HCT116 (cell line): Measurements from ENCODE around the gene TTC9B. TPM values are rescaled to one million over a fixed set of nuclear protein-coding genes. Genes with fewer than 3 reads are reported as not detected.

Experiments used
- ATAC-seq: fragments of 200-7000 bp; cut with Tn5 transposase; 2 replicates; pipeline ENCODE4 v1.9.1; 2020; ENCODE audit warnings: mild to moderate bottlenecking, moderate library complexity
- BruUV-seq: library from RNA; stranded (reverse); fragments of 400-500 nt; replicated peaks from 2 replicates; lab custom pipeline; 2021; lab: Mats Ljungman, UMichigan
- CTCF ChIA-PET: fragments of 300-600 bp; sonication (Branson Sonifier 250); formaldehyde crosslinking; loops from one replicate; lab custom pipeline; 2021; ENCODE audit warnings: antibody characterized with exemption; lab: Charles Lee
- POLR2A ChIA-PET: fragments of 300-600, 350-600 bp; sonication (Branson Sonifier 250); formaldehyde crosslinking; loops from one replicate; lab custom pipeline; 2021; ENCODE audit warnings: antibody characterized with exemption; lab: Charles Lee
- RAD21 ChIA-PET, 2 experiments: fragments of 300-600 bp; sonication (Branson Sonifier 250); formaldehyde crosslinking; loops; one replicate each; lab custom pipeline; 2023; ENCODE audit warnings: low total read pairs in 2 of 2; ENCODE audit not compliant: uncharacterized antibody in 2 of 2, unreplicated experiment in 2 of 2, low non-redundant PET in 1 of 2; lab: Charles Lee
- DNase-seq: peaks from one replicate; pipeline ENCODE4 v3.0.0-alpha.2; 2010; ENCODE audit warnings: low read depth, low spot score
- H2AFZ ChIP-seq: fragments of 200-600 bp; shearing (Covaris generic), sonication (generic); 2 replicates; pipeline ENCODE4 v1.6.1; 2017; ENCODE audit warnings: low read depth, mixed run types, mixed read lengths, antibody characterized with exemption, low read length; ENCODE audit not compliant: poor library complexity, severe bottlenecking
- H3K27ac ChIP-seq: 2 replicates; pipeline ENCODE4 v1.5.1; 2012; ENCODE audit warnings: low read depth, low read length
- H3K27me3 ChIP-seq: fragments of 200-600 bp; sonication (generic); 2 replicates; pipeline ENCODE4 v1.6.1; 2016; ENCODE audit warnings: mixed run types, low read length, mixed read lengths; ENCODE audit not compliant: insufficient read depth
- H3K36me3 ChIP-seq, 2 experiments: fragments of 200-500 bp in 1 of 2; fragments of 200-600 bp in 1 of 2; sonication (Bioruptor generic) in 1 of 2; sonication (generic) in 1 of 2; 2 replicates each; pipeline versions ENCODE4 v1.5.1 to v1.6.1; 2014 to 2016; ENCODE audit warnings: low read length in 2 of 2, inconsistent platforms in 1 of 2, mixed read lengths in 1 of 2, mixed run types in 1 of 2; ENCODE audit not compliant: insufficient read depth in 2 of 2, control insufficient read depth in 1 of 2
- H3K4me1 ChIP-seq, 2 experiments: fragments of 200-600 bp in 1 of 2; sonication (generic) in 1 of 2; 2 replicates each; pipeline versions ENCODE4 v1.5.1 to v1.6.1; 2012 to 2017; ENCODE audit warnings: low read length in 2 of 2, inconsistent platforms in 1 of 2, mild to moderate bottlenecking in 1 of 2, mixed read lengths in 1 of 2, mixed run types in 1 of 2, moderate library complexity in 1 of 2; ENCODE audit not compliant: insufficient read depth in 2 of 2, control insufficient read depth in 1 of 2
- H3K4me2 ChIP-seq: fragments of 200-600 bp; sonication (generic); 2 replicates; pipeline ENCODE4 v1.6.1; 2017; ENCODE audit warnings: mixed run types, low read length, mixed read lengths
- H3K4me3 ChIP-seq, 2 experiments: fragments of 200-600 bp in 1 of 2; sonication (generic) in 1 of 2; replicated peaks in 1 of 2; 2 replicates each; pipeline ENCODE4 v1.5.1; 2011 to 2016; ENCODE audit warnings: low read length in 2 of 2, control low read depth in 1 of 2, low read depth in 1 of 2, mild to moderate bottlenecking in 1 of 2, mixed read lengths in 1 of 2, mixed run types in 1 of 2
- H3K79me2 ChIP-seq: fragments of 200-600 bp; sonication (generic); 2 replicates; pipeline ENCODE4 v1.6.1; 2017; ENCODE audit warnings: mild to moderate bottlenecking, mixed run types, low read length, moderate library complexity, mixed read lengths; ENCODE audit not compliant: insufficient read depth
- H3K9ac ChIP-seq: fragments of 200-600 bp; sonication (generic); 2 replicates; pipeline ENCODE4 v1.6.1; 2016; ENCODE audit warnings: low read length, mixed read lengths
- H3K9me2 ChIP-seq: fragments of 200-600 bp; sonication (generic), shearing (Covaris generic); 2 replicates; pipeline ENCODE4 v1.6.1; 2017; ENCODE audit warnings: mixed run types, mild to moderate bottlenecking, moderate library complexity; ENCODE audit not compliant: insufficient read depth
- H3K9me3 ChIP-seq, 2 experiments: fragments of 200-500 bp in 1 of 2; fragments of 200-600 bp in 1 of 2; sonication (Bioruptor generic) in 1 of 2; sonication (generic) in 1 of 2; 2 replicates each; pipeline ENCODE4 v1.6.1; 2014 to 2017; ENCODE audit warnings: low read length in 2 of 2, mixed read lengths in 2 of 2, inconsistent platforms in 1 of 2, low read depth in 1 of 2, mild to moderate bottlenecking in 1 of 2, mixed run types in 1 of 2, moderate library complexity in 1 of 2; ENCODE audit not compliant: control insufficient read depth in 1 of 2, insufficient read depth in 1 of 2
- H4K20me1 ChIP-seq: fragments of 200-600 bp; sonication (generic), shearing (Covaris generic); 2 replicates; pipeline ENCODE4 v1.6.1; 2017; ENCODE audit warnings: mixed run types, mild to moderate bottlenecking, moderate library complexity; ENCODE audit not compliant: insufficient read depth
- CTCF ChIP-seq, 3 experiments: fragments of 200-600 bp in 1 of 3; sonication (generic) in 1 of 3; IDR thresholded peaks in 2 of 3; conservative IDR thresholded peaks in 1 of 3; 2 replicates each; pipeline ENCODE4 v1.5.1; 2012 to 2017; ENCODE audit warnings: low read depth in 2 of 3, low read length in 2 of 3, antibody characterized with exemption in 1 of 3, borderline replicate concordance in 1 of 3, control low read depth in 1 of 3, mild to moderate bottlenecking in 1 of 3, mixed read lengths in 1 of 3, mixed run types in 1 of 3, moderate library complexity in 1 of 3; ENCODE audit not compliant: insufficient read depth in 1 of 3
- REST ChIP-seq: IDR thresholded peaks from 2 replicates; pipeline ENCODE4 v1.6.1; 2012; ENCODE audit warnings: low read depth
- TCF7L2 ChIP-seq: IDR thresholded peaks from 2 replicates; pipeline ENCODE4 v1.7.0; 2011; ENCODE audit warnings: borderline replicate concordance, inconsistent platforms; ENCODE audit not compliant: insufficient read depth, insufficient read length; ENCODE audit errors: extremely low read depth
- ZBTB33 ChIP-seq: IDR thresholded peaks from 2 replicates; pipeline ENCODE4 v1.6.1; 2011; ENCODE audit warnings: mild to moderate bottlenecking, low read length, moderate library complexity; ENCODE audit not compliant: insufficient replicate concordance; ENCODE audit errors: extremely low read depth
- ZFX ChIP-seq: fragments of 450-650 bp; IDR thresholded peaks from 2 replicates; pipeline ENCODE4 v1.6.1; 2017
- intact Hi-C: fragments of 100-400 bp; cut with micrococcal nuclease; formaldehyde crosslinking; loops from 2 replicates; pipeline ENCODE4 v1.10.0; 2022
- total RNA-seq: library from RNA; stranded (reverse); gene quantifications from one replicate; pipeline ENCODE4 v1.2.1, GENCODE V29; 2021; ENCODE audit not compliant: unreplicated experiment

The TTC9B gene
- total RNA-seq, 1 experiment from 2014 or later = 1.7 TPM

- ChIA-PET CTCF (no interaction called here), RAD21 (no interaction called here), POLR2A (no interaction called here)
- Histone ChIP-seq H4K20me1 (no peaks in the 10 kb centered on the region), H3K36me3 (peaks cover 0 to 7% of the 10 kb centered on the region in 2 experiments; a peak in 2 of 4 replicates), H3K4me1 (no peaks in the 10 kb centered on the region), H3K79me2 (peaks cover 16% of the 10 kb centered on the region; the same call in 1 of the 2 replicates), H2AFZ (no peak overlapping the region), H3K9me3 (no peaks in the 10 kb centered on the region), H3K4me3 (no peak overlapping the region), H3K27me3 (no peaks in the 10 kb centered on the region), H3K9ac (no peak overlapping the region), H3K9me2 (no peaks in the 10 kb centered on the region), H3K4me2 (no peak overlapping the region), H3K27ac (no peak overlapping the region)
- BruUV-seq = no TSS peak
- ATAC-seq (no peak), DNase-seq (no peak)
- intact Hi-C loops = no loop called here
- TF ChIP-seq REST (no peak), CTCF (IDR thresholded peaks at IDR 0.05 in 2 of 3, conservative IDR thresholded peaks at IDR 0.05 in 1 of 3; ENCODE audit: borderline replicate concordance in 1 of 3, insufficient read depth in 1 of 3, low read depth in 2 of 3, low read length in 2 of 3) (no peak), ZFX (no peak), TCF7L2 (no peak), ZBTB33 (no peak)
Observed at GRCh38 chr19:40244579-40245317, 26.6 kb upstream of the TTC9B start.
